ENCODE data around the gene CCNO. TPM values are rescaled to one million over a fixed set of nuclear protein-coding genes. Genes with fewer than 3 reads are reported as not detected.

The CCNO gene, protein sequence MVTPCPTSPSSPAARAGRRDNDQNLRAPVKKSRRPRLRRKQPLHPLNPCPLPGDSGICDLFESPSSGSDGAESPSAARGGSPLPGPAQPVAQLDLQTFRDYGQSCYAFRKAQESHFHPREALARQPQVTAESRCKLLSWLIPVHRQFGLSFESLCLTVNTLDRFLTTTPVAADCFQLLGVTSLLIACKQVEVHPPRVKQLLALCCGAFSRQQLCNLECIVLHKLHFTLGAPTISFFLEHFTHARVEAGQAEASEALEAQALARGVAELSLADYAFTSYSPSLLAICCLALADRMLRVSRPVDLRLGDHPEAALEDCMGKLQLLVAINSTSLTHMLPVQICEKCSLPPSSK
- total RNA-seq = under 1 TPM; 0.24 to 0.42 TPM
- long read RNA-seq, donor 1, partial matches to known transcripts = 0 of 2 reads
- long read RNA-seq, donor 1, other reads (novel, unspliced or antisense) = 1 of 2 reads
- long read RNA-seq, donor 2, partial matches to known transcripts = 0 of 1 reads
- long read RNA-seq, donor 2, other reads (novel, unspliced or antisense) = 0 of 1 reads

- intact Hi-C loops (cut with DNase I) = no loop called here
- DNase-seq (ENCODE audit: low spot score) = peak; percentile 88
Observed at GRCh38 chr5:55232985-55233928, at the start of gene CCNO. CCNO (minus strand) TSS chr5:55233608; CDS start chr5:55233523, 85 bp downstream.

- intact Hi-C loops (cut with DNase I) = no loop called here
- no peak for DNase-seq (ENCODE audit: low spot score)
Observed at GRCh38 chr5:55278778-55279177, 45.4 kb upstream of the CCNO start.

GRCh38 chr5:55276771-55277170, 43.4 kb upstream of the CCNO start:
- no peak for DNase-seq (ENCODE audit: low spot score)
- intact Hi-C loops (cut with DNase I) = no loop called here

- no peak for DNase-seq (ENCODE audit: low spot score)
- intact Hi-C loops (cut with DNase I) = no loop called here
Observed at GRCh38 chr5:55258339-55258738, 24.9 kb upstream of the CCNO start.

DNA sequence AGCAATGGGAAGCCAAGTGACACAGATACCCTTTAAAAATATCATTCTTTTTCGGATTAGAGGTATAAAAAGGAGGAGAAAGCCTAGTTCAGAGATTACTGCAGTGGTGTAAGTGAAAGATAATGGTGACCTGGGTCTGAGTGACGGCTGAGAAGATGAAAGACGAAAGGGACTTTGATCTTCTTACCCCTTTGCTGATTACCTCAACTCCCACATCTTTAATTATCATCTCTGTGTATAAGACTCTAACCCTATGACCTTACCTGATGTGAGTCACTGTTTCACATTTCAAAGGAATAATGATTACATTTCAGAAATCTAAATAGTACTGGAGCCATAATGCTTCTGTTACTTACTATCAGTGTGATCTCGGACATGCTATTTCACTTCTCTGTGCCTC, 21.4 kb upstream of the CCNO start:
- DNase-seq (ENCODE audit: low spot score) = no peak
- intact Hi-C loops (cut with DNase I) = no loop called here

DNA sequence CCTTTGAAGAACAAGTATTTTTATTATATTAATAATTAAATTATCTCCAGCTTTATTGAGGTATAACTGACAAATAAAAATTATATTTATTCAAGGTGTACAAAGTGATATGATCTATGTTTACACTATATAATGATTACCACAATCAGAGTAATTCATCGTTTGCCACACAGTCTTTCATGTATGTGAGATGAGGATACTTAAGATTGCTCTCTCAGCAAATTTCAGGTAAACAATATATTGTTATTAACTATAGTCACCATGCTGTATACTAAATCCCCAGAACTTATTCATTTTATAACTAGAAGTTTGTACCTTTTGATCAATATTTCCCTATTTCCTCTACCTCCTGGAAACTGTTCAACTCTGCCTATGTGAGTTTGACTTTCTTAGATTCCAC, 16.7 kb upstream of the CCNO start:
- intact Hi-C loops (cut with DNase I) = no loop called here
- DNase-seq (ENCODE audit: low spot score) = no peak

GRCh38 chr5:55241746-55242145, 8.3 kb upstream of the CCNO start:
- intact Hi-C loops (cut with DNase I) = no loop called here
- no peak for DNase-seq (ENCODE audit: low spot score)

- no peak for DNase-seq (ENCODE audit: low spot score)
- intact Hi-C loops (cut with DNase I) = loop anchor here in 1 of 2 donors (5.0 kb wide), 1 partner anchor 1444 kb away; no protein-coding TSS in a partner anchor
Observed at GRCh38 chr5:55236800-55237199, 3.4 kb upstream of the CCNO start.

GRCh38 chr5:55234121-55234700, 803 bp upstream of the CCNO start:
- intact Hi-C loops (cut with DNase I) = no loop called here
- DNase-seq (ENCODE audit: low spot score) = no peak

DNA sequence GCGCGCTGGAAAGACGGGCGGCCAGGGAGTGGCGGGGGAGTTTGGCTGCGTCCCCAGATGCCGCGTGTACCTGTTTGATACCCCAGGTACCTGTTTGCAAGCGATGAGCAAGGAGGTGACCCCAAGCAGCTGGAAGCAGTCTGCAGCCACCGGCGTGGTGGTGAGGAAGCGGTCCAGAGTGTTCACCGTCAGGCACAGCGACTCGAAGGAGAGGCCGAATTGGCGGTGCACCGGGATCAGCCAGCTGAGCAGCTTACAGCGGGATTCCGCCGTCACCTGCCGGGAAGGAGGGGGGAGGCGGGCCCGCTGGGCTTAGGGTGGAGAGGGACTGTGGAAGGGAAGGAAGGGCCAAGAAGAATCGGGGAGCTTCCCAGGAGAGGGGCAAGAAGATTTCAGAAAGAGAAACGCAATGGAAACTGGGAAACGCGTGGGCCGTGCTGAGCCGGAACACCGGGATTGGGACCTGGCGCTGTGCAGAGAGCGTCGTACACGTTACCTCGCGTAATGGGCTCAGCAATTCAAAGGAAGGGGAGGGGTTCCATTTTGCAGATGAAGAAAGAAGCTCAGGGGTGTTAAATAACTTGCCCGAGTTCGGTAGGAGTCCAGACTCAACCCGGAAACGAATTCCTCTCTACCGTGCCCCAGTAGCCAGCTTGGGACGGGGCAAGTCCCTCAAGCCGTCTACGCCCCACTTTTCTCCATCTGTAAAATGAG, 980 bp downstream of the CCNO start:
- intact Hi-C loops (cut with DNase I) = no loop called here
- no peak for DNase-seq (ENCODE audit: low spot score)

GRCh38 chr5:55231919-55232270, 1.5 kb downstream of the CCNO start:
- intact Hi-C loops (cut with DNase I) = no loop called here
- no peak for DNase-seq (ENCODE audit: low spot score)

- intact Hi-C loops (cut with DNase I) = no loop called here
- peak; percentile 83 for DNase-seq (ENCODE audit: low spot score)
Observed at GRCh38 chr5:55231029-55231918, 2.1 kb downstream of the CCNO start.

DNA sequence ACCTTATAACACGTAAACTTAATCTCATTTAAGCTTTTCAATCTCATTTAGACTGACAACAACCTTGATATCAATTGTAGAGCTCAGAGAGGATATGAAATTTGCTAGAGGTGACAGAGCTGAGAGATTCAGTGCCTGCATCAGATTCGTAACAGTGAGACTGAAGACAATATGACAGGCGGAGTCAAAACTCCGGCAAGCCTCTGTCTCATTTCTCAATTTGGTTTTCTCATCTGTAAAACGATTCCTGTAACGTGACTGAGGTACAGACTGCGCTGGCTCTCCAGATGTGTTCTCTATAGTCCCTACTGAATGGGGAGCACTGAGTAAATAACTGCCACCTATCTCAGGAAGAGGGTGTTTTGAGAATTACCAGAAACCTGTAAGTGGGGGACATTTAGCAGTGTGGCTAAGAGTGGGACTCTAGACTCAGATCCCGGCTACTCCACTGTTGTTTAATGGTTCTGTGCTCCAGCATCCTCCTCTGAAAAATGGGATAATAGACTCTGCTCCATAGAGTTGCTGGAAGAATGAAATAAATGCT, 3.2 kb downstream of the CCNO start:
- intact Hi-C loops (cut with DNase I) = no loop called here
- DNase-seq (ENCODE audit: low spot score) = no peak

DNA sequence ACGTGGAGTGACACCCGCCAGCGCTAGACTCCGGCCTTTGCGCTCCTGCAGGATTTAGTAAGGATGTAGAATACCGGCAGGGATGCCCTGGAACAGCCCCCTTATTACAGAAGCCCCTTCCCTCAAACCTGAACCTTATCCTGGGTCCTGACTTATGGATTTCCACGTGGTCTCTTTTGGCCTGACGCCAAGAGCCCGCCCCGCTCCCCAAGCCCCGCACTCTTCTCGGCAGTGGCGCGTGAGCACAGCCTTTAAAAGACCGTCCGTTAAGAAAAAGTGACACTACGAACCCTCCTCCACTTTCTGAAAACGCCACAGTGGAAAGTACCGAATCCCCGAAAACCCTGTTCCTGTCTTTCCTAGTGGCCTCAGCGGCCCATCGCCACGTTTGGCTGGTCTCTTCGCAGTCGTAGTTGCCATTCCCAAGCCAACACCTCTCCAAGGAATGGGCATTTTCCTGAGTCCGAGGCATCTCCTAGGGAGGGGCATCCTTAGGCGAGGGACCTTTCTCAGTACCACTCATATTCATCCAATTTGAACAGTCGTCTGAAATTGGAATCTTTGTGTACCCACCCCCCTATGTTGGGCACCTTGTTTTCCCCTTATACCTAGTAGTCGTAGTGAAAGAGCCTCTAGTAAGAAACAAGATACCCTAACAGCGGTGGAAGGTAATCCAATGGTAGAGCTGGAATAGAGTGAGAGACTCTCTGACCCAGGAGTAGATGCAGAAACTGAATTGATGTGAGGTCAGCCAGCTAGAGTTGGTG, 5.6 kb downstream of the CCNO start:
- intact Hi-C loops (cut with DNase I) = no loop called here
- no peak for DNase-seq (ENCODE audit: low spot score)

GRCh38 chr5:55226934-55227663, 6.3 kb downstream of the CCNO start, which contains the start of gene MCIDAS:
MCIDAS (minus strand) TSS chr5:55227315; CDS start chr5:55227138, 177 bp downstream.
- DNase-seq (ENCODE audit: low spot score) = no peak
- intact Hi-C loops (cut with DNase I) = no loop called here

All from posterior vena cava (tissue), 2 donors.